ENCODE data around the gene ARSB. TPM values are rescaled to one million over a fixed set of nuclear protein-coding genes. Genes with fewer than 3 reads are reported as not detected.

Gene ARSB
- total RNA-seq, 1 donor from 2014 or later: 28.0 TPM

- TF ChIP-seq CTCF (conservative IDR thresholded peaks at IDR 0.05): no peak
- H3K27me3 Mint-ChIP-seq (ENCODE audit: low read depth): no peaks in the 10 kb centered on the region
- H3K4me3 Mint-ChIP-seq: no peak overlapping the region
- H3K4me1 Mint-ChIP-seq: peaks cover 4% of the 10 kb centered on the region
- H3K9me3 Mint-ChIP-seq: peaks cover 2% of the 10 kb centered on the region
- H3K36me3 Mint-ChIP-seq (ENCODE audit: low read depth): no peaks in the 10 kb centered on the region
- DNase-seq (ENCODE audit: low read depth, low spot score): no peak
- no peak overlapping the region for H3K27ac Mint-ChIP-seq (ENCODE audit: unreplicated experiment)
Observed at GRCh38 chr5:78997090-78997489, 12.0 kb upstream of the ARSB start.

- Mint-ChIP-seq H3K27ac (ENCODE audit: unreplicated experiment) (no peak overlapping the region), H3K4me1 (no peaks in the 10 kb centered on the region), H3K36me3 (ENCODE audit: low read depth) (no peaks in the 10 kb centered on the region), H3K4me3 (no peak overlapping the region), H3K9me3 (peaks cover 2% of the 10 kb centered on the region), H3K27me3 (ENCODE audit: low read depth) (no peaks in the 10 kb centered on the region)
- no peak for TF ChIP-seq CTCF (conservative IDR thresholded peaks at IDR 0.05)
- no peak for DNase-seq (ENCODE audit: low read depth, low spot score)
Observed at GRCh38 chr5:78995521-78996007, 10.5 kb upstream of the ARSB start.

- H3K27ac Mint-ChIP-seq (ENCODE audit: unreplicated experiment): no peak overlapping the region
Observed at GRCh38 chr5:78993165-78993564, 8.1 kb upstream of the ARSB start.

GRCh38 chr5:78992146-78992545 lies 7.0 kb upstream of the ARSB start:
- Mint-ChIP-seq H3K4me3 (no peak overlapping the region), H3K36me3 (ENCODE audit: low read depth) (no peaks in the 10 kb centered on the region), H3K4me1 (no peaks in the 10 kb centered on the region), H3K9me3 (no peaks in the 10 kb centered on the region), H3K27me3 (ENCODE audit: low read depth) (no peaks in the 10 kb centered on the region), H3K27ac (ENCODE audit: unreplicated experiment) (no peak overlapping the region)
- no peak for TF ChIP-seq CTCF (conservative IDR thresholded peaks at IDR 0.05)
- DNase-seq (ENCODE audit: low read depth, low spot score): no peak

More at GRCh38 chr5:78993165-78993564, 8.1 kb upstream of the ARSB start:
- Mint-ChIP-seq H3K4me3 (no peak overlapping the region), H3K4me1 (no peaks in the 10 kb centered on the region), H3K27me3 (ENCODE audit: low read depth) (no peaks in the 10 kb centered on the region), H3K9me3 (no peaks in the 10 kb centered on the region), H3K36me3 (ENCODE audit: low read depth) (no peaks in the 10 kb centered on the region)
- no peak for TF ChIP-seq CTCF (conservative IDR thresholded peaks at IDR 0.05)
- DNase-seq (ENCODE audit: low read depth, low spot score): no peak

- Mint-ChIP-seq H3K9me3 (no peaks in the 10 kb centered on the region), H3K27ac (ENCODE audit: unreplicated experiment) (no peak overlapping the region), H3K4me3 (peak overlapping the region; percentile 34), H3K27me3 (ENCODE audit: low read depth) (no peaks in the 10 kb centered on the region), H3K36me3 (ENCODE audit: low read depth) (no peaks in the 10 kb centered on the region), H3K4me1 (peaks cover 15% of the 10 kb centered on the region)
- TF ChIP-seq CTCF (conservative IDR thresholded peaks at IDR 0.05): no peak
- no peak for DNase-seq (ENCODE audit: low read depth, low spot score)
Observed at GRCh38 chr5:78989080-78989479, 4.0 kb upstream of the ARSB start.

Measured in neural crest cell (in vitro differentiated cells).